SK-N-DZ (cell line): ENCODE data around the gene MEMO1.
"Not testable (repeated sequence)": the region's sequence is repeated elsewhere in the genome, so short reads cannot be mapped to it uniquely, and the experiment has no call there.

ENCODE experiments used
- DNase-seq: peaks from one replicate; pipeline ENCODE4 v3.0.0-alpha.2; 2015; ENCODE audit warnings: low spot score

The MEMO1 gene

GRCh38 chr2:31907491-31907890 is 103.3 kb downstream of the MEMO1 start:
- DNase-seq = not testable (repeated sequence)

GRCh38 chr2:31903109-31903780 is 107.6 kb downstream of the MEMO1 start:
- no peak for DNase-seq

- DNase-seq = no peak
Measured at GRCh38 chr2:31901900-31902299, 108.9 kb downstream of the MEMO1 start.

GRCh38 chr2:31900156-31900555 is 110.7 kb downstream of the MEMO1 start:
- not testable (repeated sequence) for DNase-seq

DNA sequence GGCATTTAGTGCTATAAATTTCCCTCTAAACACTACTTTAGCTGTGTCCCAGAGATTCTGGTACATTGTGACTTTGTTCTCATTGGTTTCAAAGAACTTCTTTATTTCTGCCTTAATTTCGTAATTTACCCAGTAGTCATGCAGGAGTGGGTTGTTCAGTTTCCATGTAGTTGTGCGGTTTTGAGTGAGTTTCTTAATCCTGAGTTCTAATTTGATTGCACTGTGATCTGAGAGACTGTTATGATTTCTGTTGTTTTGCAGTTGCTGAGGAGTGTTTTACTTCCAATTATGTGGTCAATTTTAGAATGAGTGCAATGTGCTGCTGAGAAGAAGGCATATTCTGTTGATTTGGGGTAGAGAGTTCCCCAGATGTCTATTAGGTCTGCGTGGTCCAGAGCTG is 112.5 kb downstream of the MEMO1 start:
- DNase-seq = not testable (repeated sequence)

DNA sequence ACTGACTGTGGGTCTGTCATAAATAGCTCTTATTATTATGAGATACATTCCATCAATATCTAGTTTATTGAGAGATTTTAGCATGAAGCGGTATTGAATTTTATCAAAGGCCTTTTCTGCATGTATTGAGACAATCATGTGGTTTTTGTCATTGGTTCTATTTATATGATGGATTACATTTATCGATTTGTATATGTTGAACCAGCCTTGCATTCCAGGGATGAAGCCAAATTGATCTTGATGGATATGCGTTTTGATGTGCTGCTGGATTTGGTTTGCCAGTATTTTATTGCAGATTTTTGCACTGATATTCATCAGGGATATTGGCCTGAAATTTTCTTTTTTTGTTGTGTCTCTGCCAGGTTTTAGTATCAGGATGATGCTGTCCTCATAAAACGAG is 113.5 kb downstream of the MEMO1 start:
- not testable (repeated sequence) for DNase-seq

DNA sequence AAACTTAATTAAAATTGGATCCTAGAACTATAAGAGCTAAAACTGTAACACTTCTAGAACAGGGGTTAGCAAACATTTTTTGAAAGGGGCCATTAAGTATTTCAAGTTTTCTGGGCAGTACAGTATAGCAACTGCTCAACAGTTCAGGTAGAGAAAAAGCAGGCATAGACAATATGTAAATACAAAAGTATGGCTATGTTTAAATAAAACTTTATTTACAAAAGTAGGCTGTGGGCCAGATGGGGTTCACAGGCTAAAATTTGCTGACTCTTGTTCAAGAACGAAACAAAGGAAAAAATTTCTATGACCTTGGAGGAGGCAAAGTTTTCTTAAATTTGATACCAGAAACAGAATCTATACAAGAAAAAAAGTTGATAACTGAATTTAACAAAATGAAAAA is 114.5 kb downstream of the MEMO1 start:
- DNase-seq = no peak

- DNase-seq = no peak
Measured at GRCh38 chr2:31894656-31895055, 116.2 kb downstream of the MEMO1 start.

DNA sequence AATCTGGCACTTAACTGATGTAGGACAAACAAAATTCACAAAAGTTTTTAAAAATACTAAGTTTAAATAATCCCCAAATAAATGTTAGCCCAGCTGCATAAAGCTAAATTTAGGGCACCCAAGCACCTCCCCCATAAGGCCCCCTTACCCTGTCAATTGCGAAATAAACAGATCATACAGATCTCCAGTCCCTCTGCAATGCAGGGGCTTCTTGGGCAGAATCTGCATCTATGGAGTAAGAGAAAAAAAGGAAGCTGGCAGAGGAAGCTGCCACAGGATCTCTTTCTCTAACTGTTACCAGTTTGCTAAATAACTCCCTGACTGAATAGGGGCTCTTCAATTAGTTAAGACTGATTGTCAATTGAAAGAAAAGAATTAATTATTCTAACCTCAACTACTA is 117.7 kb downstream of the MEMO1 start:
- no peak for DNase-seq

DNA sequence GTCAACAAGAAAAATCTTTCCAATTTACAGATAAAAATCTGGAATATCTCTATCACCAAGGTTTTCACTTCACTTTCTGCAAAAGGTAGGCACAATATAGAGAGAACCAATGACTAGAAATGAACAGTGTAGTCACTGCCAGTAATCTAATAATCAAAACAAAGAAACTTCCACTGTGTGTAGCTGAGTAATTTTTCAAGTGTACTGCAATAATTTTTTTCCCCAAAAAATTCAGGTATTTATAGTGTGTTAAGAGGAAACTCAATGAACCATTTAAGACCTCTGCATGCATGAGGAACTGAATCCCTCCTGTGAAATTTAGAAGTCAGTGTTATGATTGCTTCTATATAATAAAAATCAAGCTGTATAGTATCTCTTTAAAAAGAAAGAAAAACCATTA is 121.8 kb downstream of the MEMO1 start:
- DNase-seq = no peak

DNA sequence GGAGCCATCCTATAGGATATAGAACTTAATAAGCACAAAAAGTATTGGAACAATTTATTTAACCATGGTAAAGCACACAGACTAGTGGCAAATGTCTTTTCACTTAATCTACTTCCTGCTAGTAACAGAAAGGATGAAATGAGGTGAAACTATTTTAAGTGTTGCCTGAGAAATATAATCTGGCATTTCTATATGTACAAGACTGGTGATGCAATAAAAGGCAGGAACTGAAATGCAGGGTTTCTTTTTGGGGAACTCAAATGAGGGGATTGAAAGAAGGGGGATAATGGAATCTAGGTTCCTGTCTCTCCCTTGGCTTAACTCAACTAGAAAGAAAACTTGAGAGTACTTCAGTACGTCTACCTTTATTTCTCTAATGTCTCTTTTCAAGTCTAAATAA is 122.3 kb downstream of the MEMO1 start:
- no peak for DNase-seq

DNA sequence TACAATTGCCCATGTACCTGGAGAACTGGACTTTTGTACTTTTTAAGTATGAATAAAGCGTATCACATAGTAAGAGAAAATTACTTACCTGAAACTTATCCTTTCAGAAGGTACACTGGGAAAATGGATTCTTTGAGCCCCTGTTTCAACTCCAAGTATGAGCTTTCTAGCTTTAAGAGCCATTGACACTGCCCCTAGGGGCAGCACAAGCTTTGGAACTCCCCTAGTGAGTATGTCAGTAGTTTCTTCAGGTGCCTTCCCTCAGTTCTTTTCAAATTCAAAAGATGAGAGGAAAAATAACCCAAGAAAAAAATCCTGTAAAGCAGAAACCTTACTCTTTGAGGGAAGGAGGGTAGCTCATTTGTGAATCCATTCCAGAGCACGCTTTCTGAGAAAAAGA is 124.1 kb downstream of the MEMO1 start:
- no peak for DNase-seq

DNA sequence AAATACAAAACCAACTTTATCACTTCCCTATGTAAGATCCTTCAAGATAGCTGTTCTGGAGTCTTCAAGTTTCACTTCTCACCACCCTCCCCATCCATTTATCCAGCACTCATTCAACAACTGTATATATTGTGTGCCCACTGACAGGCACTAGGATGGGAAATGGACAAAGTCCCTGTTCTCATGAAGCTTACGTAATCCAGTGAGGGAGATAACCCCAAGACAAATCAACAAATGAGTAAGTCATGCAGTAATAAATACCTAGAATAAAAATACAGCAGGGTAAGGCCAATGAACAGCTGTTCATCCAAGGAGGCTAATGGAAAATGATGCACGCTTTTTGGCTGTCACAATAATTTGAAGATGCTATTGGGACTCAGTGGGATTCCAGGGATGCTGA is 133.8 kb downstream of the MEMO1 start:
- DNase-seq = no peak

GRCh38 chr2:31874071-31874470 is 136.7 kb downstream of the MEMO1 start:
- no peak for DNase-seq

- no peak for DNase-seq
Measured at GRCh38 chr2:31865215-31865614, 145.6 kb downstream of the MEMO1 start.

DNA sequence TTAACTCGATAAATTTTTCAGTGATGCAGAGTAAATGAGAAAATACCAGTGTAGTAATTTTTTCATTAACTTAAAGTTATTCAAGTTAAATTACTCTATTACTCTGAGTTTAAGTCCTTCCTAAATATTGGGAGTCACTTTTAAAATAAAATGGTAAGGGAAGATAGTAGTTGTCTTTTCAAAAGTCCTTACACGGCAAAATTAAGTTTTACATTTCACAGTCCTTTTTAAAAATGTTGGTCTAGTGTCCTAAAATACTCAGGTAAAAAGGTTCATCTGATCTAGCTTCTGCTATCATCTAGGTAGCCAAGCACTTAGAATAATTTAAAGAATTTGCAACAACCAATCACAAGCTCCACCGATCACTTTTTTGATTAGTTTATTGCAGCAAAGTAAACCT is 146.9 kb downstream of the MEMO1 start:
- DNase-seq = no peak

DNA sequence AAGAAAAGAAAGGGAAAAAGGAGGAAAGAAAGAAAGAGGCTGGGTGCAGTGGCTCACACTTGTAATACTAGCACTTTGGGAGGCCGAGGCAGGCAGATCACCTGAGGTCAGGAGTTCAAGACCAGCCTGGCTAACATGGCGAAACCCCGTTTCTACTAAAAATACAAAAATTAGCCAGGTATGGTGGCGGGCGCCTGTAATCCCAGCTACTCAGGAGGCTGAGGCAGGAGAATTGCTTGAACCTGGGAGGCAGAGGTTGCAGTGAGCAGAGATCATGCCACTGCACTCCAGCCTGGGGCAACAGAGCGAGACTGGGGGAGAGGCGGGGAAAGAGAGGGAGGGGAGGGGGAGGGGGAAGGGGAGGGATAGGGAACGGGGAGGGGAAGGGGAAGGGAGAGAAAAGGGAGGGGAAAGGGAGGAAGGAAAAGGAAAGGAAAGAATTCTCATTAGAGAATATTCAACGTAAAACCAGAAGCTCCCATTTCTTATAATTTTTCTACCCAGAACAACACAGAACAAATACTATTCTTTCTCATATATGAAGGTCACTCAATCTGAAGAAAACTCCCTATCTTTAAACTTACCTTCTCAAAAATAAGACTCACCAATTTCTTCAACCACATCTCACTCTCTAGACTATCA is 147.7 kb downstream of the MEMO1 start:
- DNase-seq = not testable (repeated sequence)

- DNase-seq = no peak
Measured at GRCh38 chr2:31859959-31860358, 150.8 kb downstream of the MEMO1 start.

GRCh38 chr2:31853521-31853920 is 157.3 kb downstream of the MEMO1 start:
- DNase-seq = no peak

GRCh38 chr2:31842150-31842549 is 168.7 kb downstream of the MEMO1 start:
- DNase-seq = not testable (repeated sequence)

- no peak for DNase-seq
Measured at GRCh38 chr2:31835450-31835849, 175.4 kb downstream of the MEMO1 start.

DNA sequence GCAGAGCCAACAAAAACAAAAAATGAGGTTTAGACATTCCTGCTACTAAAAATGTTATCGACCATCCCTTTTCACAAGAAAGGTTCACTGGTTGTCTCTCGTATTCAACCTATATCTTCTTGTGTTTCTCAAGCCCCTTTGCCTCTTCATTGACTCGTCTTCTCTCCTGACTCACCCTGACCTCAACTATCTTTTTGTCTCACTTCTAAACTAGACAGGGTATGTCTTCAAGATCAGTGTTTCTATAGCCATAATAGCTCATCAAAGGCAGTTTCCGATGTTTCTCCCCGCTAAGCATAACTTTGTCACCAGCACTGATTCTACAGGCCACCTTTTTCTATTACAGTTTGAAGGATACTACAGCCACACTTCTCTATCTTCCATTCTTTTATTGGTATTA is 178.4 kb downstream of the MEMO1 start:
- no peak for DNase-seq

- DNase-seq = no peak
Measured at GRCh38 chr2:31831585-31831984, 179.2 kb downstream of the MEMO1 start.

- DNase-seq = no peak
Measured at GRCh38 chr2:31828891-31829290, 181.9 kb downstream of the MEMO1 start.
